BLaER1 (cell line): ENCODE data around the gene NEFH.

ENCODE experiments used
- H3K27ac ChIP-seq: shearing (Covaris generic); formaldehyde crosslinking; 2 replicates; pipeline ENCODE4 v1.8.1; 2022
- H3K27me3 ChIP-seq: shearing (Covaris generic); formaldehyde crosslinking; 2 replicates; pipeline ENCODE4 v1.8.1; 2022
- H3K36me3 ChIP-seq: shearing (Covaris generic); formaldehyde crosslinking; 2 replicates; pipeline ENCODE4 v1.8.1; 2022
- H3K4me1 ChIP-seq: shearing (Covaris generic); formaldehyde crosslinking; 2 replicates; pipeline ENCODE4 v1.8.1; 2022
- H3K4me2 ChIP-seq: shearing (Covaris generic); formaldehyde crosslinking; 2 replicates; pipeline ENCODE4 v1.8.1; 2022
- H3K4me3 ChIP-seq: shearing (Covaris generic); formaldehyde crosslinking; 2 replicates; pipeline ENCODE4 v1.8.1; 2022
- H3K9ac ChIP-seq: shearing (Covaris generic); formaldehyde crosslinking; 2 replicates; pipeline ENCODE4 v1.8.1; 2022
- H3K9me3 ChIP-seq: shearing (Covaris generic); formaldehyde crosslinking; 2 replicates; pipeline ENCODE4 v1.8.1; 2022
- H4K20me1 ChIP-seq: shearing (Covaris generic); formaldehyde crosslinking; 2 replicates; pipeline ENCODE4 v1.8.1; 2022
- Cebpa-rat ChIP-seq: shearing (Covaris generic); IDR thresholded peaks from 2 replicates; pipeline ENCODE4 v1.8.1; 2022

The NEFH gene

GRCh38 chr22:29512031-29512430, 32.0 kb downstream of the NEFH start:
- Histone ChIP-seq H4K20me1 (peaks cover 21% of the 10 kb centered on the region), H3K36me3 (peaks cover 94% of the 10 kb centered on the region), H3K4me2 (no peak overlapping the region), H3K4me3 (no peak overlapping the region), H3K4me1 (peaks cover 21% of the 10 kb centered on the region), H3K9me3 (no peaks in the 10 kb centered on the region), H3K9ac (no peak overlapping the region), H3K27ac (no peak overlapping the region), H3K27me3 (no peaks in the 10 kb centered on the region)
- no peak for TF ChIP-seq Cebpa-rat

- H3K4me1 ChIP-seq: no peaks in the 10 kb centered on the region
- H3K9ac ChIP-seq: no peak overlapping the region
- no peak overlapping the region for H3K27ac ChIP-seq
- peaks cover 93% of the 10 kb centered on the region for H3K36me3 ChIP-seq
- no peaks in the 10 kb centered on the region for H3K27me3 ChIP-seq
- no peak overlapping the region for H3K4me2 ChIP-seq
- H3K4me3 ChIP-seq: no peak overlapping the region
- no peaks in the 10 kb centered on the region for H4K20me1 ChIP-seq
- TF ChIP-seq Cebpa-rat: no peak
- H3K9me3 ChIP-seq: no peaks in the 10 kb centered on the region
Measured at GRCh38 chr22:29517215-29517908, 37.3 kb downstream of the NEFH start.

GRCh38 chr22:29518427-29518826, 38.4 kb downstream of the NEFH start:
- H3K9me3 ChIP-seq: no peaks in the 10 kb centered on the region
- H3K27me3 ChIP-seq: no peaks in the 10 kb centered on the region
- no peak overlapping the region for H3K27ac ChIP-seq
- H3K4me3 ChIP-seq: no peak overlapping the region
- H3K4me1 ChIP-seq: no peaks in the 10 kb centered on the region
- H3K4me2 ChIP-seq: no peak overlapping the region
- 0 out of 2 replicates have a peak, but pooled peaks cover 1% of the 10 kb centered on the region for H4K20me1 ChIP-seq
- no peak overlapping the region for H3K9ac ChIP-seq
- peaks cover 93% of the 10 kb centered on the region for H3K36me3 ChIP-seq
- TF ChIP-seq Cebpa-rat: no peak

GRCh38 chr22:29519996-29520395, 40.0 kb downstream of the NEFH start:
- H3K9me3 ChIP-seq: no peaks in the 10 kb centered on the region
- H3K9ac ChIP-seq: no peak overlapping the region
- no peak overlapping the region for H3K4me2 ChIP-seq
- no peak overlapping the region for H3K4me3 ChIP-seq
- H3K27me3 ChIP-seq: no peaks in the 10 kb centered on the region
- H3K27ac ChIP-seq: no peak overlapping the region
- TF ChIP-seq Cebpa-rat: no peak
- no peaks in the 10 kb centered on the region for H3K4me1 ChIP-seq
- peaks cover 17% of the 10 kb centered on the region; the same call in 1 of the 2 replicates for H4K20me1 ChIP-seq
- peaks cover 99% of the 10 kb centered on the region for H3K36me3 ChIP-seq

GRCh38 chr22:29520851-29521250, 40.8 kb downstream of the NEFH start:
- Histone ChIP-seq H3K4me3 (no peak overlapping the region), H3K36me3 (peaks cover 99% of the 10 kb centered on the region), H3K4me2 (no peak overlapping the region), H3K27ac (no peak overlapping the region), H4K20me1 (peaks cover 18% of the 10 kb centered on the region; the same call in 1 of the 2 replicates), H3K9ac (no peak overlapping the region), H3K4me1 (no peaks in the 10 kb centered on the region), H3K9me3 (no peaks in the 10 kb centered on the region), H3K27me3 (no peaks in the 10 kb centered on the region)
- no peak for TF ChIP-seq Cebpa-rat

GRCh38 chr22:29521526-29521925, 41.5 kb downstream of the NEFH start:
- peaks cover 99% of the 10 kb centered on the region for H3K36me3 ChIP-seq
- no peaks in the 10 kb centered on the region for H3K27me3 ChIP-seq
- H4K20me1 ChIP-seq: peaks cover 18% of the 10 kb centered on the region
- H3K4me3 ChIP-seq: no peak overlapping the region
- no peak overlapping the region for H3K27ac ChIP-seq
- TF ChIP-seq Cebpa-rat: no peak
- no peaks in the 10 kb centered on the region for H3K4me1 ChIP-seq
- no peaks in the 10 kb centered on the region for H3K9me3 ChIP-seq
- H3K4me2 ChIP-seq: no peak overlapping the region
- no peak overlapping the region for H3K9ac ChIP-seq

- H3K27me3 ChIP-seq: no peaks in the 10 kb centered on the region
- no peak overlapping the region for H3K9ac ChIP-seq
- H3K4me3 ChIP-seq: no peak overlapping the region
- H3K36me3 ChIP-seq: peaks cover 99% of the 10 kb centered on the region
- H4K20me1 ChIP-seq: peaks cover 18% of the 10 kb centered on the region
- no peak overlapping the region for H3K27ac ChIP-seq
- H3K4me1 ChIP-seq: no peaks in the 10 kb centered on the region
- TF ChIP-seq Cebpa-rat: no peak
- H3K4me2 ChIP-seq: no peak overlapping the region
- no peaks in the 10 kb centered on the region for H3K9me3 ChIP-seq
Measured at GRCh38 chr22:29523761-29524160, 43.7 kb downstream of the NEFH start.

GRCh38 chr22:29524442-29525191, 44.6 kb downstream of the NEFH start:
- TF ChIP-seq Cebpa-rat: no peak
- H4K20me1 ChIP-seq: peaks cover 18% of the 10 kb centered on the region
- H3K36me3 ChIP-seq: peaks cover 99% of the 10 kb centered on the region
- H3K27ac ChIP-seq: no peak overlapping the region
- H3K4me2 ChIP-seq: no peak overlapping the region
- no peaks in the 10 kb centered on the region for H3K9me3 ChIP-seq
- H3K4me3 ChIP-seq: no peak overlapping the region
- H3K27me3 ChIP-seq: no peaks in the 10 kb centered on the region
- H3K9ac ChIP-seq: no peak overlapping the region
- H3K4me1 ChIP-seq: no peaks in the 10 kb centered on the region

- Histone ChIP-seq H3K4me2 (no peak overlapping the region), H3K27me3 (no peaks in the 10 kb centered on the region), H3K36me3 (peaks cover 100% of the 10 kb centered on the region), H3K4me3 (no peak overlapping the region), H3K27ac (no peak overlapping the region), H3K9ac (no peak overlapping the region), H3K9me3 (no peaks in the 10 kb centered on the region), H3K4me1 (no peaks in the 10 kb centered on the region), H4K20me1 (peaks cover 18% of the 10 kb centered on the region)
- no peak for TF ChIP-seq Cebpa-rat
Measured at GRCh38 chr22:29528144-29528543, 48.1 kb downstream of the NEFH start.

GRCh38 chr22:29530716-29531115, 50.7 kb downstream of the NEFH start:
- Histone ChIP-seq H3K9ac (no peak overlapping the region), H3K9me3 (no peaks in the 10 kb centered on the region), H3K27me3 (no peaks in the 10 kb centered on the region), H3K4me3 (no peak overlapping the region), H3K27ac (no peak overlapping the region), H4K20me1 (no peaks in the 10 kb centered on the region; the same call in 1 of the 2 replicates), H3K36me3 (peaks cover 100% of the 10 kb centered on the region), H3K4me2 (no peak overlapping the region), H3K4me1 (no peaks in the 10 kb centered on the region)
- no peak for TF ChIP-seq Cebpa-rat
